MCF 10A (cell line): ENCODE results near the gene LRAT. TPM values are rescaled to one million over a fixed set of nuclear protein-coding genes. Genes with fewer than 3 reads are reported as not detected.

Source experiments
- BruUV-seq: library from RNA; stranded (reverse); fragments of 400-500 nt; replicated peaks from 2 replicates; lab custom pipeline; 2021; lab: Mats Ljungman, UMichigan
- CTCF ChIA-PET: fragments of 300-600 bp; sonication (Branson Sonifier 250); formaldehyde crosslinking; extraction: SDS; loops from one replicate; lab custom pipeline; 2021; ENCODE audit warnings: antibody characterized with exemption, inconsistent platforms; lab: Yijun Ruan, JAX
- POLR2A ChIA-PET: fragments of 300-600, 350-650 bp; sonication (Branson Sonifier 250); formaldehyde crosslinking; extraction: SDS; loops from one replicate; lab custom pipeline; 2020; ENCODE audit warnings: antibody characterized with exemption, inconsistent platforms; lab: Yijun Ruan, JAX
- DNase-seq: peaks from one replicate; pipeline ENCODE4 v3.0.0-alpha.2; 2018; ENCODE audit not compliant: unreplicated experiment
- H3K27ac Mint-ChIP-seq: one replicate; pipeline ENCODE4 v1.8.0; 2022; ENCODE audit warnings: mild to moderate bottlenecking, low read depth, mixed read lengths; ENCODE audit not compliant: unreplicated experiment
- H3K27me3 Mint-ChIP-seq: one replicate; pipeline ENCODE4 v1.8.0; 2022; ENCODE audit warnings: mixed read lengths; ENCODE audit not compliant: insufficient read depth, unreplicated experiment
- H3K36me3 Mint-ChIP-seq: one replicate; pipeline ENCODE4 v1.8.0; 2022; ENCODE audit warnings: mild to moderate bottlenecking, moderate library complexity, mixed read lengths; ENCODE audit not compliant: insufficient read depth, unreplicated experiment
- H3K4me1 Mint-ChIP-seq: one replicate; pipeline ENCODE4 v1.8.0; 2022; ENCODE audit warnings: mixed read lengths; ENCODE audit not compliant: insufficient read depth, unreplicated experiment
- H3K4me3 Mint-ChIP-seq: one replicate; pipeline ENCODE4 v1.8.0; 2022; ENCODE audit warnings: mild to moderate bottlenecking, moderate library complexity, mixed read lengths; ENCODE audit not compliant: unreplicated experiment
- H3K9me3 Mint-ChIP-seq: one replicate; pipeline ENCODE4 v1.8.0; 2022; ENCODE audit warnings: mixed read lengths; ENCODE audit not compliant: unreplicated experiment
- intact Hi-C: fragments of 100-400 bp; cut with micrococcal nuclease; formaldehyde crosslinking; loops from 2 replicates; pipeline ENCODE4 v1.14.1; 2022
- total RNA-seq: library from RNA; stranded (reverse); gene quantifications from 2 replicates; pipeline ENCODE4 v1.2.3, GENCODE V29; 2022
- TF ChIP-seq, protein P1 (sequence below): fragments of 200-600 bp; IDR thresholded peaks from one replicate; pipeline ENCODE4 v1.8.0; 2022; ENCODE audit warnings: antibody characterized with exemption, mild to moderate bottlenecking; ENCODE audit not compliant: unreplicated experiment

Gene LRAT
- total RNA-seq, 1 experiment from 2014 or later = 5.8 TPM

DNA sequence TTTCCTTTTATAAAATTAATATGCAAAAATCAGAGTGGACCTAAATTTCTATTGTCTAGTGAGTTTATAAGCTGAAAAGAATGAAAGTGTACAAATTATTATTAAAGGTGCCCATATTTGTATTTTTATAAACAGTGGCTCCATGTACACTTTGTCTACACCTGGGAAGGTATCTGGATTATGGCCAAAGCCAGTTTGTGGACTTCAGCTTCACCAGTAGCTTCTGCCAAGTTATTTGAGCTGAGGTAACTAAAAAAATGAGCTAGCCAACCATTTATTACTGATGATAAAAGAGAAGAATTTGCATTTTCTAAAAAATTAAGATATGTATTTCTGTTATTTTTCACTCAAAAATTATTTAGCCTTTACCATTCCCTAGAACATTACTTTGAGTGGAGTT, 32.3 kb upstream of the LRAT start:
- BruUV-seq = no TSS peak
- Mint-ChIP-seq H3K4me3 (no peak overlapping the region), H3K36me3 (no peaks in the 10 kb centered on the region), H3K4me1 (peaks cover 14% of the 10 kb centered on the region), H3K27me3 (no peaks in the 10 kb centered on the region), H3K27ac (no peak overlapping the region), H3K9me3 (peaks cover 12% of the 10 kb centered on the region)
- ChIA-PET CTCF (interaction anchor here (1.0 to 1.4 kb wide), 3 partner anchors 9 to 74 kb away, joined by 3 to 4 read pairs (median 3); no protein-coding TSS in a partner anchor), POLR2A (interaction anchor here (0.6 to 1.8 kb wide), 4 partner anchors 9 to 1266 kb away, joined by 3 to 6 read pairs (median 3); partner anchors contain the start of gene LRAT)
- no peak for DNase-seq
- TF ChIP-seq, protein P1, sequence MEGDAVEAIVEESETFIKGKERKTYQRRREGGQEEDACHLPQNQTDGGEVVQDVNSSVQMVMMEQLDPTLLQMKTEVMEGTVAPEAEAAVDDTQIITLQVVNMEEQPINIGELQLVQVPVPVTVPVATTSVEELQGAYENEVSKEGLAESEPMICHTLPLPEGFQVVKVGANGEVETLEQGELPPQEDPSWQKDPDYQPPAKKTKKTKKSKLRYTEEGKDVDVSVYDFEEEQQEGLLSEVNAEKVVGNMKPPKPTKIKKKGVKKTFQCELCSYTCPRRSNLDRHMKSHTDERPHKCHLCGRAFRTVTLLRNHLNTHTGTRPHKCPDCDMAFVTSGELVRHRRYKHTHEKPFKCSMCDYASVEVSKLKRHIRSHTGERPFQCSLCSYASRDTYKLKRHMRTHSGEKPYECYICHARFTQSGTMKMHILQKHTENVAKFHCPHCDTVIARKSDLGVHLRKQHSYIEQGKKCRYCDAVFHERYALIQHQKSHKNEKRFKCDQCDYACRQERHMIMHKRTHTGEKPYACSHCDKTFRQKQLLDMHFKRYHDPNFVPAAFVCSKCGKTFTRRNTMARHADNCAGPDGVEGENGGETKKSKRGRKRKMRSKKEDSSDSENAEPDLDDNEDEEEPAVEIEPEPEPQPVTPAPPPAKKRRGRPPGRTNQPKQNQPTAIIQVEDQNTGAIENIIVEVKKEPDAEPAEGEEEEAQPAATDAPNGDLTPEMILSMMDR = no peak
- intact Hi-C loops = no loop called here

DNA sequence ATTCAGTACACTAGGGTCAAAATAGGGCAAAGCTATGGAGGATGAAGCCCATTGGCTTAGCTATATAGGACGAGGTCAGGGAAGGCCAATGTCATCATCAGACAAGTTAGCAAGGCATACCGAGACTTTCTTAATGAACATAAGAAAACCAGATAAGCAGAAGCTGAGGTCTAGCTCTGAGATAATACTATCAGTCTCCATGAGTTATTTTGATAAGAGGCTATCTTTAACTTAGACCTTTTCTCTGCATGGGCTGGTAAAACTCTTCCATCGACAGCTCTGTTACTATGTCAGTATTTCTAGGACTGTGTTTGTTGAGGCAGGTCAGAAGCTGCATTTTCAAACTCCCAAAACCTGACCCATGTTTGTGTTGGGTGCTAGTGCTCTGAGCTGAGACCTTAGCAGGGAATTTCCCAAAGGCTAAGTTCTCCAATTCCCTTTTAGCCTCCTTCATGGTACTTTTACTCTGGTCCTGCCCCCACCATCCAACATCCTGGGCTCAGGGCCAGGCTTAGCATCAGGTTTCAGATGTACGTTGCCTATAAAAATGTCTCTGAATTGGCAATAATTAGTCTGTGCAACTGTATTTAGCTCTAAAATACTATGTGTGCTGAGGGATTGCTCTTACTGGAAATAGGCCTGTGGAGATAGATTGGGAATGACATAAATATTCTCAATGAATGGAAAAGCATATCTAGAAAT, 29.3 kb upstream of the LRAT start:
- POLR2A ChIA-PET = interaction anchor here (1.6 kb wide), 1 partner anchor 29 kb away, joined by 6 read pairs; the partner anchor contains the start of gene LRAT
- Mint-ChIP-seq H3K27me3 (no peaks in the 10 kb centered on the region), H3K4me1 (peaks cover 24% of the 10 kb centered on the region), H3K27ac (peak overlapping the region; percentile 70), H3K36me3 (no peaks in the 10 kb centered on the region), H3K9me3 (peaks cover 12% of the 10 kb centered on the region), H3K4me3 (no peak overlapping the region)
- no TSS peak for BruUV-seq
- CTCF ChIA-PET = interaction anchor here (0.6 to 1.8 kb wide), 5 partner anchors 8 to 128 kb away, joined by 3 to 8 read pairs (median 3); partner anchors contain the start of gene LRAT
- peak; percentile 53 for DNase-seq
- TF ChIP-seq, protein P1 = no peak
- intact Hi-C loops = no loop called here

DNA sequence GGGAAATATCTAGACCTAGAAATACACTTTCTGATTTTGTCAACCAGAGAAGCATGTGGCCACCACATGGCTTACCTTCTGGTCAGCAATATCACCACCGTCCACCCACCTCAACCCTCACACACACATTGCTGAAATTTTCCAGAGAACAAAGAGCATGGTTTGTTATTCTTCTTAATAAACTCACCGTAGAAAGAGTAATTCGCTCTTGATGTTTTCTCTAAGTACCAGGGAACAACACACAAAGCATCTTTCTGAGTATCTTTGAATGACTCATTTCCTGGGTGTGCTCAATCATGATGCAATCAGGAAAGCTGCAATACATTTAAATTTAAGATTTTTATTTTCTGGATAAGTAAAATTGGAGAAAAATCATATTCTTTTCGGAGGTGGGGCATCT, 24.7 kb upstream of the LRAT start:
- Mint-ChIP-seq H3K27ac (peak overlapping the region; percentile 93), H3K4me3 (peak overlapping the region; percentile 62), H3K4me1 (peaks cover 33% of the 10 kb centered on the region), H3K27me3 (no peaks in the 10 kb centered on the region), H3K36me3 (peaks cover 5% of the 10 kb centered on the region), H3K9me3 (peaks cover 12% of the 10 kb centered on the region)
- intact Hi-C loops = no loop called here
- TF ChIP-seq, protein P1 = no peak
- CTCF ChIA-PET = interaction anchor here (0.8 to 2.9 kb wide), 6 partner anchors 25 to 1235 kb away, joined by 3 to 10 read pairs (median 6); partner anchors contain the start of genes CTSO and LRAT
- BruUV-seq = no TSS peak
- POLR2A ChIA-PET = interaction anchor here (0.7 to 6.6 kb wide), 7 partner anchors 9 to 1621 kb away, joined by 3 to 43 read pairs (median 4); partner anchors contain the start of gene LRAT
- DNase-seq = peak; percentile 81

DNA sequence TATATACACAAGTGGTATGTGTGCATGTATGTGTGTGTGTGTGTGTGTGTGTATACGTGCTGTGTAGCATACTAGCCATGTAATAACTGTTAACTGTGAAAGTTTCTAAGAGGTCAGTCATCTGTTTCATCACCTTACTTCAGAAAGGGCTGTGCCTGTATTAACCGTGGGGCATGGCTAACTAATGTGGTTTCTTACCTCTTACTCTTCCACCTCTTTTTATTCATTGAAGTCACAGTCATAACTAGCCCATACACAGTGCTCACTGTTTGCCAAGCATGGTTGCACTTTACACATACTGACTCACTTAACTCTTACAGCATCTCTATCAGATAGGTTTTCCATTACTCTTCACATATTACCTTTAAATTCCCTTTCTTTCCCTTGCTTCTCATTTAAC, 23.7 kb upstream of the LRAT start:
- POLR2A ChIA-PET = interaction anchor here (0.7 to 6.6 kb wide), 6 partner anchors 9 to 1622 kb away, joined by 3 to 43 read pairs (median 3); partner anchors contain the start of genes LRAT and PLRG1
- intact Hi-C loops = no loop called here
- Mint-ChIP-seq H3K9me3 (peaks cover 12% of the 10 kb centered on the region), H3K4me3 (no peak overlapping the region), H3K36me3 (peaks cover 5% of the 10 kb centered on the region), H3K4me1 (peaks cover 33% of the 10 kb centered on the region), H3K27me3 (no peaks in the 10 kb centered on the region), H3K27ac (peak overlapping the region; percentile 93)
- TF ChIP-seq, protein P1 = no peak
- peak; percentile 72 for DNase-seq
- CTCF ChIA-PET = interaction anchor here (0.7 to 2.9 kb wide), 9 partner anchors 8 to 58 kb away, joined by 3 to 10 read pairs (median 4); partner anchors contain the start of gene LRAT
- no TSS peak for BruUV-seq
